ENCODE measurements around the gene RSAD1.

Gene RSAD1

DNA sequence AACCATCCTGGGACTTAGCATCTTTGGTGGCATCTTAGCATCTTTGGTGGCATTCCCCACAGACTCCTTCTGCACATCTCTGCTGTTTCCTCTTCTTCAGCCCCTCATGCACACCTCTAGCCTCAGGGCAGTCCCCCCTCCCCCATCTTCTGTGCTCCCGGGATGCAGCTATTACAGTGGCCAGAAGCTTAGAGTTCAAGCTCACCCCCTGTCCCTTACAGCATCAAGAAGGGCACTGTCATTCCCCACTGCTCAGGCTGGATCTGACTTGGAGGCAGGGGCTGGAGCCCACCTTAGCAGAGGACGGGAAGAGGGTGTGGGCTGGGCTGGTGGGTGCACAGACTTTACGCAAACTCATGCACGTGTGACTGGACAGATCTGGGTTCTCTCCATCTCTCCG, 54.5 kb downstream of the RSAD1 start:
- Histone ChIP-seq H3K27me3 (ENCODE audit: insufficient read depth, low read depth) (peaks cover 69% of the 10 kb centered on the region), H3K4me1 (ENCODE audit: low read depth, poor library complexity, severe bottlenecking) (no peaks in the 10 kb centered on the region), H2AFZ (ENCODE audit: low read depth) (no peak overlapping the region), H3K79me2 (ENCODE audit: insufficient read depth, low read depth) (no peaks in the 10 kb centered on the region), H3K4me3 (IDR thresholded peaks at IDR 0.05; ENCODE audit: insufficient read depth, low read depth, low read length) (no peak overlapping the region), H3K9ac (no peak overlapping the region), H3K4me2 (no peak overlapping the region), H3K36me3 (ENCODE audit: insufficient read depth) (no peaks in the 10 kb centered on the region), H3K27ac (no peak overlapping the region), H4K20me1 (ENCODE audit: insufficient read depth) (no peaks in the 10 kb centered on the region)
- TF ChIP-seq, protein P1, sequence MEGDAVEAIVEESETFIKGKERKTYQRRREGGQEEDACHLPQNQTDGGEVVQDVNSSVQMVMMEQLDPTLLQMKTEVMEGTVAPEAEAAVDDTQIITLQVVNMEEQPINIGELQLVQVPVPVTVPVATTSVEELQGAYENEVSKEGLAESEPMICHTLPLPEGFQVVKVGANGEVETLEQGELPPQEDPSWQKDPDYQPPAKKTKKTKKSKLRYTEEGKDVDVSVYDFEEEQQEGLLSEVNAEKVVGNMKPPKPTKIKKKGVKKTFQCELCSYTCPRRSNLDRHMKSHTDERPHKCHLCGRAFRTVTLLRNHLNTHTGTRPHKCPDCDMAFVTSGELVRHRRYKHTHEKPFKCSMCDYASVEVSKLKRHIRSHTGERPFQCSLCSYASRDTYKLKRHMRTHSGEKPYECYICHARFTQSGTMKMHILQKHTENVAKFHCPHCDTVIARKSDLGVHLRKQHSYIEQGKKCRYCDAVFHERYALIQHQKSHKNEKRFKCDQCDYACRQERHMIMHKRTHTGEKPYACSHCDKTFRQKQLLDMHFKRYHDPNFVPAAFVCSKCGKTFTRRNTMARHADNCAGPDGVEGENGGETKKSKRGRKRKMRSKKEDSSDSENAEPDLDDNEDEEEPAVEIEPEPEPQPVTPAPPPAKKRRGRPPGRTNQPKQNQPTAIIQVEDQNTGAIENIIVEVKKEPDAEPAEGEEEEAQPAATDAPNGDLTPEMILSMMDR (conservative IDR thresholded peaks at IDR 0.05; ENCODE audit: low read depth, low read length) = no peak

DNA sequence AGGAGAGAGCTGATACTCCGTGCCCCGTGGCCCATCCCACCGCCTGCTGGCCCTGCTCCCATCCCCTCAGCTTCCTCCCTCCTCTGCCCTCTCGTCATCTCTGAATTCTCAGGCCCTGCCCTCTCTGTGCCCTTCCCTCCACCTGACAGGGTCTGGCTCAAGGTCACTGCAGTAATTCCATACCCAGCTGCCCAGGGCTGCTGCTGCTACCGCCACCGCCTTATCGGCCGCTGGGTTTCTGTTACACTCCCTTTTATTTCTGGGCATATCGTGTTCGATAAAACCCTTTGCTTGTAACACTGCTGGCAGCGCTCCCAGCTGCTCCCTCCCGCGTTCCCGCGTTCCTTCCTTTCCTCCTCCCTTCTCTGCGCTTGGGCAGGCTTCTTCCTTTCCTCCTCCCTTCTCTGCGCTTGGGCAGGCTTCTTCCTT, 55.1 kb downstream of the RSAD1 start:
- no peak overlapping the region for H3K27ac ChIP-seq
- peaks cover 74% of the 10 kb centered on the region for H3K27me3 ChIP-seq (ENCODE audit: insufficient read depth, low read depth)
- no peaks in the 10 kb centered on the region for H3K79me2 ChIP-seq (ENCODE audit: insufficient read depth, low read depth)
- H2AFZ ChIP-seq (ENCODE audit: low read depth) = no peak overlapping the region
- no peaks in the 10 kb centered on the region for H3K4me1 ChIP-seq (ENCODE audit: low read depth, poor library complexity, severe bottlenecking)
- H3K9ac ChIP-seq = no peak overlapping the region
- no peak overlapping the region for H3K4me2 ChIP-seq
- H3K36me3 ChIP-seq (ENCODE audit: insufficient read depth) = no peaks in the 10 kb centered on the region
- H4K20me1 ChIP-seq (ENCODE audit: insufficient read depth) = no peaks in the 10 kb centered on the region
- TF ChIP-seq, protein P1 (conservative IDR thresholded peaks at IDR 0.05; ENCODE audit: low read depth, low read length) = no peak
- no peak overlapping the region for H3K4me3 ChIP-seq (IDR thresholded peaks at IDR 0.05; ENCODE audit: insufficient read depth, low read depth, low read length)

DNA sequence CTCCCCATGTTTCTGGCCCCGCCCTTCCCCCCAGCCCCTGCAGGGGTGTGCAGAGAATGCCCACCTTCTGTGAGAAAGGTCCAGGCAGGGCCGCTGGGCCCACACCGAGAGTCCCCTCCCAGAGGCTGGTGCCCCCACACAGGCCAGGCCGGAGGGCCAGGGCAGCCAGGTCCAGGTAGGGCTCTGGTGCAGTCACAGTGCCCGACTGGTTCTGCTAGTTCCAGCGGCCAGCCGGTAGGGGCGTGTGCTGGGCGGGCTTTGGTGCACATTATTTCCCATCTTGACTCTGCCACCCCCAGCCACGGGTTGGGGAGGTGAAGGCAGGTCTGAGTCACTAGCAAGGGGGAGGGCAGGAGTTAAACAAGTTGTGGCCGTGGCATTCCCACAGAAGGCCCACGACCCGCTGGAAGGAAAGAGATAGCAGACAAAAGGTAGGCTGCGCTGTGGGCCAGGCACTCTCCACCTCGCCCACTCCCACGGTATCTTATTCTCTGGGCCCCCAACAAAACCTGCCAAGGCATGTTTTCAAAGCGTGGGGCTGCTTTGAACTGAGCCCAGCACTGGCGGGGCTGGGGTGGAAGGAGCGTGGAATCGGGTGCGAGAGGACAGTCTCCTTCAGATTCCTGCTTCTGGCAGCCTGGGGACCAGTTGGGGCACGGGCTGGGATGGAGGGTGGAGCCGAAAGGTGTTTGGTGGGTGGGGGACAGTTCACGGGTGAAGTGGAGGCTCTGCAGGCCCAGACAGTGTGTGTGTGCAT, 55.7 kb downstream of the RSAD1 start:
- Histone ChIP-seq H2AFZ (ENCODE audit: low read depth) (no peak overlapping the region), H3K9ac (no peak overlapping the region), H3K4me2 (no peak overlapping the region), H4K20me1 (ENCODE audit: insufficient read depth) (no peaks in the 10 kb centered on the region), H3K36me3 (ENCODE audit: insufficient read depth) (no peaks in the 10 kb centered on the region), H3K27ac (no peak overlapping the region), H3K4me1 (ENCODE audit: low read depth, poor library complexity, severe bottlenecking) (no peaks in the 10 kb centered on the region), H3K79me2 (ENCODE audit: insufficient read depth, low read depth) (no peaks in the 10 kb centered on the region), H3K27me3 (ENCODE audit: insufficient read depth, low read depth) (peaks cover 74% of the 10 kb centered on the region), H3K4me3 (IDR thresholded peaks at IDR 0.05; ENCODE audit: insufficient read depth, low read depth, low read length) (no peak overlapping the region)
- TF ChIP-seq, protein P1 (conservative IDR thresholded peaks at IDR 0.05; ENCODE audit: low read depth, low read length) = 0 out of 2 replicates have a peak, but pooled peaks have one; percentile 19

DNA sequence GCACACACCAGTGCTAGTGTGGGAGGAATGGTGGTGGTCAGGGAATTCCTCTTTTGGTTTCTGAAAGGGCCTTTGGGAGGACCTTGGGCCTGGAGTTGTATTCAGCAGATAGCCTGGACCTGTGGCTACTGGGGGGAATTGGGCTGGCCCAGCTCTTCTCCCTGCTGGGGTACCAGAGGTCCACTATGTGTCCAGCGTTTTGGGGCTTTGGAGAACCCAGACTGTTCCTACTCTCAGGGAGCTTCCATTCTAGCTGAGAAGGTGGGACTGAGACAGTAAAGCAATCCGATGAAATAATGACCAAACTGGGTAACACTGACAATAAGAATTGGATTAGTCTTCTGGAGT, 56.3 kb downstream of the RSAD1 start:
- TF ChIP-seq, protein P1 (conservative IDR thresholded peaks at IDR 0.05; ENCODE audit: low read depth, low read length) = no peak
- H4K20me1 ChIP-seq (ENCODE audit: insufficient read depth) = no peaks in the 10 kb centered on the region
- H3K27me3 ChIP-seq (ENCODE audit: insufficient read depth, low read depth) = peaks cover 74% of the 10 kb centered on the region
- H3K4me2 ChIP-seq = no peak overlapping the region
- no peak overlapping the region for H3K27ac ChIP-seq
- no peak overlapping the region for H2AFZ ChIP-seq (ENCODE audit: low read depth)
- no peaks in the 10 kb centered on the region for H3K4me1 ChIP-seq (ENCODE audit: low read depth, poor library complexity, severe bottlenecking)
- no peaks in the 10 kb centered on the region for H3K79me2 ChIP-seq (ENCODE audit: insufficient read depth, low read depth)
- no peak overlapping the region for H3K4me3 ChIP-seq (IDR thresholded peaks at IDR 0.05; ENCODE audit: insufficient read depth, low read depth, low read length)
- no peaks in the 10 kb centered on the region for H3K36me3 ChIP-seq (ENCODE audit: insufficient read depth)
- H3K9ac ChIP-seq = no peak overlapping the region

Data from KMS-11 (cell line).